Gastroesophageal sphincter (tissue), 3 donors: ENCODE results near the gene UGT3A2.

Experiments
- POLR2AphosphoS5 ChIP-seq: sonication (generic); formaldehyde crosslinking; IDR thresholded peaks from one replicate; pipeline ENCODE4 v1.6.1; 2017; ENCODE audit warnings: antibody characterized with exemption
- TF ChIP-seq, protein P1 (sequence below), 4 experiments: fragments of 200-600 bp in 2 of 4; fragments of 450-650 bp in 2 of 4; sonication (generic) in 1 of 4; IDR thresholded peaks; one replicate each; pipeline ENCODE4 v1.5.1; 2017 to 2019; ENCODE audit warnings: antibody characterized with exemption in 4 of 4, mild to moderate bottlenecking in 2 of 4, moderate library complexity in 2 of 4

DNA sequence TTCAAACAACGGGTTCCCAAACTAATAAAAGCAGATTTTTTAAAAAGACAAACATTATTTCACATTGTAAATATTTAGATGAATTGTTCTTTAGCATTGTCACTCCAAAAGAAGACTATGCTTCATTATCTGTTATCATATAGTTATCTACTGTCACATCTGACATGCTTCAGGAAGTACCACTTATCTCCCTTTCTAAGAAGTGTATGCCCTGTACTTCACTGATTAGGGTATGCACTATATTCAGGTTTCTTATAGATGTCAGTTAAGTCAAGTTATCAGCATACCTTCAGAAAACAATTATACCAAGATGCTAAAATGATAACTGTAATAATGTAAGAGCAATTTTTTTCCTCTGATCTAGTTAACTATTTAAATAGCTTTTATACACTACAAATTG is 44.6 kb upstream of the UGT3A2 start:
- TF ChIP-seq, protein P1, sequence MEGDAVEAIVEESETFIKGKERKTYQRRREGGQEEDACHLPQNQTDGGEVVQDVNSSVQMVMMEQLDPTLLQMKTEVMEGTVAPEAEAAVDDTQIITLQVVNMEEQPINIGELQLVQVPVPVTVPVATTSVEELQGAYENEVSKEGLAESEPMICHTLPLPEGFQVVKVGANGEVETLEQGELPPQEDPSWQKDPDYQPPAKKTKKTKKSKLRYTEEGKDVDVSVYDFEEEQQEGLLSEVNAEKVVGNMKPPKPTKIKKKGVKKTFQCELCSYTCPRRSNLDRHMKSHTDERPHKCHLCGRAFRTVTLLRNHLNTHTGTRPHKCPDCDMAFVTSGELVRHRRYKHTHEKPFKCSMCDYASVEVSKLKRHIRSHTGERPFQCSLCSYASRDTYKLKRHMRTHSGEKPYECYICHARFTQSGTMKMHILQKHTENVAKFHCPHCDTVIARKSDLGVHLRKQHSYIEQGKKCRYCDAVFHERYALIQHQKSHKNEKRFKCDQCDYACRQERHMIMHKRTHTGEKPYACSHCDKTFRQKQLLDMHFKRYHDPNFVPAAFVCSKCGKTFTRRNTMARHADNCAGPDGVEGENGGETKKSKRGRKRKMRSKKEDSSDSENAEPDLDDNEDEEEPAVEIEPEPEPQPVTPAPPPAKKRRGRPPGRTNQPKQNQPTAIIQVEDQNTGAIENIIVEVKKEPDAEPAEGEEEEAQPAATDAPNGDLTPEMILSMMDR (IDR thresholded peaks at IDR 0.05): no peak
- no peak for TF ChIP-seq POLR2AphosphoS5
